GM06990 (cell line): ENCODE results near the gene FCN1.
"Not testable (repeated sequence)": the region's sequence is repeated elsewhere in the genome, so short reads cannot be mapped to it uniquely, and the experiment has no call there.

Source experiments
- DNase-seq: peaks from one replicate; pipeline ENCODE4 v3.0.0-alpha.2; 2011; ENCODE audit not compliant: insufficient read length; ENCODE audit errors: extremely low read depth
- H3K27me3 ChIP-seq: replicated peaks from 2 replicates; pipeline ENCODE4 v1.6.0; 2011; ENCODE audit warnings: low read length; ENCODE audit not compliant: control insufficient read depth, insufficient read depth
- H3K36me3 ChIP-seq: 2 replicates; pipeline ENCODE4 v1.5.1; 2011; ENCODE audit warnings: low read length; ENCODE audit not compliant: control insufficient read depth, insufficient read depth
- H3K4me3 ChIP-seq: replicated peaks from 2 replicates; pipeline ENCODE4 v1.5.1; 2011; ENCODE audit warnings: low read depth, mild to moderate bottlenecking, control low read depth, low read length
- TF ChIP-seq, protein P1 (sequence below): IDR thresholded peaks from 2 replicates; pipeline ENCODE4 v1.5.1; 2011; ENCODE audit warnings: low read length, control low read depth, mild to moderate bottlenecking, inconsistent platforms; ENCODE audit not compliant: insufficient read depth, poor library complexity, severe bottlenecking

Gene FCN1

DNA sequence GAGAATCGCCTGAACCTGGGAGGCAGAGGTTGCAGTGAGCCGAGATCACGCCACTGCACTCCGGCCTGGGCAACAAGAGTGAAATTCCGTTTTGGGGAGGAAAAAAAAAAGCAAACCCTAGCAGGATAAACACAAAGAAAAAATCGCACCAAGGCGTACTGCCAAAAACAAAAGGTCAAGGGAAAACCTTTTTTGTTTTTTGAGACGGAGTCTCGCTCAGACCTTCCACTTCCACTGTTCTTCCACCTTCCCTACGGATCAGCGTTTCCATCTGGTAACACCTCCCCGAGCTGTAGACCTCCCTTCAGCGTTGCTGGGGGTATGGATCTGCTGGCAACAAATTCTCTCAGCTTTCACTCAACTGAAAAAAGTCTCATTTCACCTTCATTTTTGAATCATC lies 57.2 kb downstream of the FCN1 start:
- TF ChIP-seq, protein P1, sequence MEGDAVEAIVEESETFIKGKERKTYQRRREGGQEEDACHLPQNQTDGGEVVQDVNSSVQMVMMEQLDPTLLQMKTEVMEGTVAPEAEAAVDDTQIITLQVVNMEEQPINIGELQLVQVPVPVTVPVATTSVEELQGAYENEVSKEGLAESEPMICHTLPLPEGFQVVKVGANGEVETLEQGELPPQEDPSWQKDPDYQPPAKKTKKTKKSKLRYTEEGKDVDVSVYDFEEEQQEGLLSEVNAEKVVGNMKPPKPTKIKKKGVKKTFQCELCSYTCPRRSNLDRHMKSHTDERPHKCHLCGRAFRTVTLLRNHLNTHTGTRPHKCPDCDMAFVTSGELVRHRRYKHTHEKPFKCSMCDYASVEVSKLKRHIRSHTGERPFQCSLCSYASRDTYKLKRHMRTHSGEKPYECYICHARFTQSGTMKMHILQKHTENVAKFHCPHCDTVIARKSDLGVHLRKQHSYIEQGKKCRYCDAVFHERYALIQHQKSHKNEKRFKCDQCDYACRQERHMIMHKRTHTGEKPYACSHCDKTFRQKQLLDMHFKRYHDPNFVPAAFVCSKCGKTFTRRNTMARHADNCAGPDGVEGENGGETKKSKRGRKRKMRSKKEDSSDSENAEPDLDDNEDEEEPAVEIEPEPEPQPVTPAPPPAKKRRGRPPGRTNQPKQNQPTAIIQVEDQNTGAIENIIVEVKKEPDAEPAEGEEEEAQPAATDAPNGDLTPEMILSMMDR: no peak

DNA sequence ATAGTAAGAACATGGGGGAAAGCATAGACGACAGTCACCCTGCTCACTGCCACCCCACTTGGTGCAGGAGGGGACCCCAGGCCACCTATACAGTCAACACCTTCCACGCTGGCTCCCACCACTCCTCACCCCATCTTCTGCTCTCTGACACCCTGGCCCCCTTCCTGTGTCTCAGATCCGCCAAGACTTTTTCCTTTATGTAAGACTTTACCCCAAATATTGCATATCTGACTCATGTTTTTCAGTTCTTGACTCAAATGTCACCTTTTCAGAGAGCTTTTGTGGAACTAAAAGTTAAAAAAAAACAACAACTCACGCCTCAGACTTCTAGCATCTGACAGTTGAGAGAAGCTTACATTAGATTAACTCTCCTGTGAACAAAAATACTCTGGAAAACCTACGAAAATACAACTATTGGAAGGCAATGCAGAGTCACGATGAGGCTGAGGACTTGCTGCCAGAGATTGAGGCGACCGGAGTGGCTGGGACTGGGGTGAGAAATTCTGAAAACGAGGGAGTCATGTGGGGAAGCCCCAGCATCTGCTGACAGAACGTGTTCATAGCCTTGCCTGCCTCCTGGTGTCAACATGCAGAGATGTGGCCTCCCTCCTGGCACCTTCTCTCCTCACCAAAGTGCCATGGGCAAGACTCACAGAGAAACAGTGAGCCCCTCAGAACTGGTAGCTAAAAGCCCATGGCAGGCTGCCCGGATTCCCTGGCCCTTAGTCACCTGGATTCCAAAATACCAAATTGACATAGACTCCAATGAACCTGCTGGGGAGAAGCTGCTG lies 59.5 kb downstream of the FCN1 start:
- Histone ChIP-seq H3K36me3 (no peaks in the 10 kb centered on the region), H3K27me3 (no peaks in the 10 kb centered on the region), H3K4me3 (peak overlapping the region; percentile 29)
- peak; percentile 71 for DNase-seq
- TF ChIP-seq, protein P1: peak; percentile 68

More for the DNA sequence above, 57.2 kb downstream of the FCN1 start:
- Histone ChIP-seq H3K36me3 (no peaks in the 10 kb centered on the region), H3K4me3 (no peak overlapping the region), H3K27me3 (no peaks in the 10 kb centered on the region)
- DNase-seq: no peak

DNA sequence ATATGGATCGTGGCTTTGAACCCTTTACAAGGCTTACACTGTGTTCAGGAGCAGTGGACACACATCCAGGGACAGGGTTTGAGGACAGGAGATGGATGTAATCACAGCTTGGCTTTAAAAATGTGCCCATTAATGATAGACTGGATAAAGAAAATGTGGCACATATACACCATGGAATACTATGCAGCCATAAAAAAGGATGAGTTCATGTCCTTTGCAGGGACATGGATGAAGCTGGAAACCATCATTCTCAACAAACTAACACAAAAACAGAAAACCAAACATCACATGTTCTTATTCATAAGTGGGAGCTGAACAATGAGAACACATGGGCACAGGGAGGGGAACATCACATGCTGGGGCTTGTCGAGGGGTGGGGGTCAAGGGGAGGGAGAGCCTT lies 60.3 kb downstream of the FCN1 start:
- H3K36me3 ChIP-seq, H3K27me3 ChIP-seq, H3K4me3 ChIP-seq, DNase-seq: not testable (repeated sequence)

DNA sequence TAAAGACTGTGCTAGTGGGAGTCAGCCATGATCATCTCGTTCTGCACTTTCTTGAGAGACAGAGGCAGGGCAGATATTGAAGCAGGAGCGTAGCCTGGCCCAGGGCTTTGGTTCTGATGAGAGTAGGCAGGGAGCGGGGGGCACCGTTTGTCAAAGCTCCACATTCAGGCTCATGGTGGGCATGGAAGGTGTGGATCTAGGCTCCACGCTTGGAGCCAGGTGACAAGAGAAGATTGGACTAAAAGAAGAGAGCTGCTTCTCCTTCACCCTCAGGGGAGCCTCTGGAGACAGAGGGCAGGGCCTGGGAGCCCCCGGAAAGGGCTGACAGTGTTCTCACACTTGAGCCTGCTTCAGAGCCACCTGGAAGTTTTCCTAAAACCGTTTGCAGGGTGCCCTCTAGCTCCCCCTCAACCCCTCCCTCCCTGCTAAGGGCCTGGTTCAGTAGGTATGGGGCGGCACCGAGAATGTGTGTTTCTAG lies 61.8 kb downstream of the FCN1 start:
- no peak for DNase-seq
- no peaks in the 10 kb centered on the region for H3K27me3 ChIP-seq
- TF ChIP-seq, protein P1: no peak
- no peak overlapping the region for H3K4me3 ChIP-seq
- H3K36me3 ChIP-seq: no peaks in the 10 kb centered on the region
